Neural cell (in vitro differentiated cells): ENCODE data around the gene PGBD2.
"Not testable (repeated sequence)": the region's sequence is repeated elsewhere in the genome, so short reads cannot be mapped to it uniquely, and the experiment has no call there.

Experiments
- CTCF ChIP-seq: fragments of 450-650 bp; IDR thresholded peaks from 2 replicates; pipeline ENCODE4 v1.5.1; 2014; ENCODE audit warnings: antibody characterized with exemption, mild to moderate bottlenecking, moderate library complexity; ENCODE audit not compliant: poor library complexity, severe bottlenecking
- REST ChIP-seq: IDR thresholded peaks from 2 replicates; pipeline ENCODE4 v1.6.1; 2012; ENCODE audit warnings: borderline replicate concordance

- TF ChIP-seq CTCF, REST: not testable (repeated sequence)
These were observed 19.8 kb downstream of the PGBD2 start for GRCh38 chr1:248925859-248926258.
